Endothelial cell of umbilical vein (primary cell): Measurements from ENCODE around the gene POU3F1.

Experiments
- EZH2 ChIP-seq: IDR thresholded peaks from 2 replicates; pipeline ENCODE4 v1.6.1; 2012; ENCODE audit warnings: borderline replicate concordance, low read depth, mild to moderate bottlenecking, moderate library complexity, low read length, inconsistent platforms; ENCODE audit not compliant: severe bottlenecking
- FOS ChIP-seq: IDR thresholded peaks from 2 replicates; pipeline ENCODE4 v1.6.1; 2011; ENCODE audit warnings: mild to moderate bottlenecking, low read length, moderate library complexity, borderline replicate concordance; ENCODE audit not compliant: insufficient read depth
- GATA2 ChIP-seq: IDR thresholded peaks from 2 replicates; pipeline ENCODE4 v1.7.0; 2011; ENCODE audit warnings: low read depth, mild to moderate bottlenecking, moderate library complexity, mixed read lengths, low read length; ENCODE audit not compliant: insufficient read length, insufficient read depth
- JUN ChIP-seq: IDR thresholded peaks from 2 replicates; pipeline ENCODE4 v1.6.1; 2011; ENCODE audit warnings: borderline replicate concordance, low read depth; ENCODE audit not compliant: insufficient read length, insufficient read depth
- MYC ChIP-seq: IDR thresholded peaks from one replicate; pipeline ENCODE4 v1.6.1; 2011; ENCODE audit warnings: mild to moderate bottlenecking, low read depth, low read length
- POLR2A ChIP-seq: IDR thresholded peaks from 2 replicates; pipeline ENCODE4 v1.6.1; 2012; ENCODE audit warnings: low read depth, mild to moderate bottlenecking, control low read depth, low read length
- POLR2AphosphoS5 ChIP-seq: IDR thresholded peaks from 2 replicates; pipeline ENCODE4 v1.6.1; 2012; ENCODE audit warnings: low read depth, mild to moderate bottlenecking, control low read depth, low read length, moderate library complexity; ENCODE audit not compliant: insufficient read depth
- TF ChIP-seq, protein P1 (sequence below), 2 donors: IDR thresholded peaks; 1 replicate in 1 of 2; 2 replicates in 1 of 2; pipeline ENCODE4 v1.5.1; 2011; ENCODE audit warnings: low read length in 2 of 2, mild to moderate bottlenecking in 2 of 2, moderate library complexity in 2 of 2, control low read depth in 1 of 2, inconsistent platforms in 1 of 2, low read depth in 1 of 2; ENCODE audit not compliant: insufficient read depth in 1 of 2; ENCODE audit errors: extremely low read depth in 1 of 2
- TF ChIP-seq, protein P2 (sequence below): IDR thresholded peaks from 2 replicates; pipeline ENCODE4 v1.6.1; 2011; ENCODE audit not compliant: insufficient read depth, insufficient read length

DNA sequence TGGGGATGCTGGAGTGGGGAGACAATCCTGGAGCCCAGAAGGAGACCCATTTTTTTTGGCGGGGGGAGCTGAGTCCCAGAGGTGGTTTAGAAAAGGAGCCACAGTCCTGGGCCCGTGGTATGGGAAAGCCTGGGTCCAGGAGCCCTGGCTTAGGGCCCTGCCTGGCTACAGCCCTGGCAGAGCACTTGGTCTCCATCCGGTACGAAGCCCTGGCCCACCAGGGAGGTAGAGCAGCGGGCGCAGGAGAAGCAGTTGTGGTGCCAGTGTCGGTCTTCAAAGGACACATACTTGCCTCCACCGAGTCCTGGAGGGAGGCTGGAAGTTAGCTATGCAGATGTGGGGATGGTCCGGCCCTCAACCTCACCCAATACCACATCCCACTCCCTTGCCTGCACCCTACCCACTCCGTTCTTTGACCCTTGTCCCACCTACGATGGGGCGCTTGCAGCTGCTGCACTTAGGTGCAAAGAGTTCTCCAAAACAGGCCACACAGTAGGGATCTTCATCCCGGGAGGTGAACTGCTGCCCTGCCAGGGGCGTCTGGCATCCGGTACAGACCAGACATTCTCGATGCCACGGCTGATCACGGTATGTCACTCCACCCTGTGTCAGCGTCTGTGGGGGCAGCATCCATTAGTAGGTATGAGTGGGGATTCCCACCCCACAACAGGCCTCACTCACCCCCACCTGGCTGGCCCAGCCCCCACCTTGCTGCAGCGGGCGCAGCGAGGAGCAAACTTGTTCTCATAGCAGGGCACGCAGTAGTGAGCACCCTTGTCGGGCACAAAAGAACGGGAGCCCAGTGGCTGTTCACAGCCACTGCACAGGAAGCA lies 49.1 kb downstream of the POU3F1 start:
- TF ChIP-seq, protein P1, sequence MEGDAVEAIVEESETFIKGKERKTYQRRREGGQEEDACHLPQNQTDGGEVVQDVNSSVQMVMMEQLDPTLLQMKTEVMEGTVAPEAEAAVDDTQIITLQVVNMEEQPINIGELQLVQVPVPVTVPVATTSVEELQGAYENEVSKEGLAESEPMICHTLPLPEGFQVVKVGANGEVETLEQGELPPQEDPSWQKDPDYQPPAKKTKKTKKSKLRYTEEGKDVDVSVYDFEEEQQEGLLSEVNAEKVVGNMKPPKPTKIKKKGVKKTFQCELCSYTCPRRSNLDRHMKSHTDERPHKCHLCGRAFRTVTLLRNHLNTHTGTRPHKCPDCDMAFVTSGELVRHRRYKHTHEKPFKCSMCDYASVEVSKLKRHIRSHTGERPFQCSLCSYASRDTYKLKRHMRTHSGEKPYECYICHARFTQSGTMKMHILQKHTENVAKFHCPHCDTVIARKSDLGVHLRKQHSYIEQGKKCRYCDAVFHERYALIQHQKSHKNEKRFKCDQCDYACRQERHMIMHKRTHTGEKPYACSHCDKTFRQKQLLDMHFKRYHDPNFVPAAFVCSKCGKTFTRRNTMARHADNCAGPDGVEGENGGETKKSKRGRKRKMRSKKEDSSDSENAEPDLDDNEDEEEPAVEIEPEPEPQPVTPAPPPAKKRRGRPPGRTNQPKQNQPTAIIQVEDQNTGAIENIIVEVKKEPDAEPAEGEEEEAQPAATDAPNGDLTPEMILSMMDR (IDR thresholded peaks at IDR 0.05; ENCODE audit: extremely low read depth in 1 of 2, insufficient read depth in 1 of 2, low read depth in 1 of 2, low read length in 2 of 2): no peak
- no peak for TF ChIP-seq POLR2A
- TF ChIP-seq JUN: no peak
- TF ChIP-seq POLR2AphosphoS5: no peak
- TF ChIP-seq, protein P2, sequence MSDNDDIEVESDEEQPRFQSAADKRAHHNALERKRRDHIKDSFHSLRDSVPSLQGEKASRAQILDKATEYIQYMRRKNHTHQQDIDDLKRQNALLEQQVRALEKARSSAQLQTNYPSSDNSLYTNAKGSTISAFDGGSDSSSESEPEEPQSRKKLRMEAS: no peak
- TF ChIP-seq EZH2: no peak
- no peak for TF ChIP-seq MYC
- no peak for TF ChIP-seq GATA2
- no peak for TF ChIP-seq FOS
